DMS53 (cell line): Measurements from ENCODE around the gene OPRL1.

Experiments used
- DNase-seq: peaks from one replicate; lab custom pipeline; 2025; lab: John Stamatoyannopoulos, UW

OPRL1 gene

GRCh38 chr20:64042054-64042781, 37.7 kb upstream of the OPRL1 start:
- DNase-seq: peak; percentile 65

- no peak for DNase-seq
Measured at GRCh38 chr20:64043768-64044167, 36.1 kb upstream of the OPRL1 start.

- peak; percentile 28 for DNase-seq
Measured at GRCh38 chr20:64044484-64045247, 35.2 kb upstream of the OPRL1 start.

- DNase-seq: no peak
Measured at GRCh38 chr20:64045346-64046011, 34.4 kb upstream of the OPRL1 start.

- no peak for DNase-seq
Measured at GRCh38 chr20:64047046-64047389, 32.9 kb upstream of the OPRL1 start.

GRCh38 chr20:64047968-64048401, 31.9 kb upstream of the OPRL1 start:
- peak; percentile 58 for DNase-seq

- no peak for DNase-seq
Measured at GRCh38 chr20:64048402-64049044, 31.4 kb upstream of the OPRL1 start.

- peak; percentile 81 for DNase-seq
Measured at GRCh38 chr20:64049060-64049877, 30.6 kb upstream of the OPRL1 start, which contains the start of gene SOX18. Gene SOX18 (minus strand): TSS chr20:64049639. CDS start chr20:64049516, 123 bp downstream.

- no peak for DNase-seq
Measured at GRCh38 chr20:64049878-64050260, 30.0 kb upstream of the OPRL1 start.

GRCh38 chr20:64050261-64051032, 29.4 kb upstream of the OPRL1 start:
- peak; percentile 23 for DNase-seq

- no peak for DNase-seq
Measured at GRCh38 chr20:64051033-64051452, 28.8 kb upstream of the OPRL1 start.

GRCh38 chr20:64051561-64052325, 28.1 kb upstream of the OPRL1 start:
- DNase-seq: no peak

- no peak for DNase-seq
Measured at GRCh38 chr20:64052326-64052722, 27.6 kb upstream of the OPRL1 start.

- DNase-seq: peak; percentile 60
Measured at GRCh38 chr20:64052987-64053840, 26.7 kb upstream of the OPRL1 start.

GRCh38 chr20:64053841-64054661, 25.8 kb upstream of the OPRL1 start:
- peak; percentile 64 for DNase-seq

- no peak for DNase-seq
Measured at GRCh38 chr20:64055396-64055892, 24.4 kb upstream of the OPRL1 start.

GRCh38 chr20:64055893-64056638, 23.8 kb upstream of the OPRL1 start:
- no peak for DNase-seq
